H1 (cell line): ENCODE results near the gene COX5A. TPM values are rescaled to one million over a fixed set of nuclear protein-coding genes. Genes with fewer than 3 reads are reported as not detected.

Experiments
- CTCF ChIA-PET: fragments of 300-600 bp; sonication (Branson Sonifier 250); formaldehyde crosslinking; loops from one replicate; lab custom pipeline; 2021; ENCODE audit not compliant: partially characterized antibody; lab: Charles Lee
- POLR2A ChIA-PET: fragments of 300-600 bp; sonication (Branson Sonifier 250); formaldehyde crosslinking; loops from one replicate; lab custom pipeline; 2021; ENCODE audit warnings: inconsistent platforms; ENCODE audit not compliant: partially characterized antibody; lab: Charles Lee
- DNase-seq, 2 experiments: peaks; one replicate each; pipeline versions ENCODE4 v3.0.0 to v3.0.0-alpha.2; 2010 to 2022; ENCODE audit warnings: low spot score in 2 of 2, low read depth in 1 of 2, mixed read lengths in 1 of 2
- FAIRE-seq: peaks from 2 replicates; lab custom pipeline; 2011; peaks lifted over from hg19 to GRCh38; lab: Jason Lieb, UNC
- H2AFZ ChIP-seq: 2 replicates; pipeline ENCODE4 v1.8.1; 2012; ENCODE audit warnings: low read length, inconsistent platforms
- H2AK5ac ChIP-seq: 2 replicates; pipeline ENCODE4 v1.6.1; 2013; ENCODE audit warnings: low read depth, low read length
- H2BK120ac ChIP-seq: replicated peaks from 2 replicates; pipeline ENCODE3; 2013; ENCODE audit warnings: low read depth, low read length, inconsistent platforms
- H2BK12ac ChIP-seq: 2 replicates; pipeline ENCODE4 v1.6.1; 2013; ENCODE audit warnings: low read depth, low read length
- H2BK15ac ChIP-seq: 2 replicates; pipeline ENCODE4 v1.6.1; 2013; ENCODE audit warnings: low read length
- H2BK20ac ChIP-seq: 2 replicates; pipeline ENCODE4 v1.6.1; 2013; ENCODE audit warnings: low read length
- H2BK5ac ChIP-seq: 2 replicates; pipeline ENCODE4 v1.6.1; 2013; ENCODE audit warnings: low read depth, low read length
- H3K14ac ChIP-seq: 2 replicates; pipeline ENCODE4 v1.6.1; 2013; ENCODE audit warnings: inconsistent platforms; ENCODE audit not compliant: insufficient read length
- H3K18ac ChIP-seq: 2 replicates; pipeline ENCODE4 v1.6.1; 2013; ENCODE audit warnings: low read length; ENCODE audit errors: extremely low read depth
- H3K23ac ChIP-seq: 2 replicates; pipeline ENCODE4 v1.6.1; 2013; ENCODE audit warnings: inconsistent platforms; ENCODE audit not compliant: insufficient read length
- H3K23me2 ChIP-seq: 2 replicates; pipeline ENCODE4 v1.6.1; 2013; ENCODE audit warnings: low read depth, low read length
- H3K27ac ChIP-seq: 2 replicates; pipeline ENCODE4 v1.6.1; 2011; ENCODE audit warnings: low read depth, low read length, inconsistent platforms
- H3K27me3 ChIP-seq, 4 experiments: replicated peaks in 1 of 4; 1 replicate in 1 of 4; 2 replicates in 3 of 4; pipeline versions ENCODE4 v1.6.1 to v1.8.1; 2011 to 2013; ENCODE audit warnings: low read length in 3 of 4, mild to moderate bottlenecking in 3 of 4, inconsistent platforms in 2 of 4, mixed read lengths in 2 of 4, moderate library complexity in 1 of 4; ENCODE audit not compliant: control insufficient read depth in 3 of 4, insufficient read depth in 3 of 4; ENCODE audit errors: extremely low read depth in 1 of 4
- H3K36me3 ChIP-seq, 4 experiments: 2 replicates each; pipeline versions ENCODE4 v1.6.1 to v1.8.1; 2011 to 2013; ENCODE audit warnings: mild to moderate bottlenecking in 4 of 4, low read length in 3 of 4, moderate library complexity in 2 of 4, control low read depth in 1 of 4, inconsistent platforms in 1 of 4; ENCODE audit not compliant: insufficient read depth in 4 of 4, control insufficient read depth in 2 of 4
- H3K4ac ChIP-seq: replicated peaks from 2 replicates; pipeline ENCODE3; 2013; ENCODE audit warnings: low read length, low read depth, mixed read lengths, inconsistent platforms; ENCODE audit not compliant: insufficient read length
- H3K4me1 ChIP-seq, 4 experiments: replicated peaks in 1 of 4; 1 replicate in 1 of 4; 2 replicates in 3 of 4; pipeline versions ENCODE4 v1.6.1 to v1.8.1; 2011 to 2013; ENCODE audit warnings: low read length in 3 of 4, inconsistent platforms in 2 of 4, mixed read lengths in 1 of 4; ENCODE audit not compliant: insufficient read depth in 4 of 4, control insufficient read depth in 3 of 4
- H3K4me2 ChIP-seq, 2 experiments: 2 replicates each; pipeline versions ENCODE4 v1.6.1 to v1.8.1; 2011 to 2013; ENCODE audit warnings: low read depth in 2 of 2, low read length in 2 of 2, control low read depth in 1 of 2, inconsistent platforms in 1 of 2, mild to moderate bottlenecking in 1 of 2; ENCODE audit not compliant: insufficient read depth in 1 of 2
- H3K4me3 ChIP-seq, 4 experiments: fragments of 200-600, 300-600 bp in 1 of 4; sonication (generic), shearing (Covaris generic), sonication (Bioruptor Twin) in 1 of 4; 2 replicates each; pipeline versions ENCODE4 v1.5.1 to v1.8.1; 2011 to 2016; ENCODE audit warnings: low read length in 4 of 4, low read depth in 3 of 4, control low read depth in 2 of 4, inconsistent platforms in 2 of 4, mild to moderate bottlenecking in 2 of 4, mixed read lengths in 1 of 4, moderate library complexity in 1 of 4; ENCODE audit not compliant: insufficient read depth in 2 of 4; ENCODE audit errors: extremely low read depth in 1 of 4
- H3K56ac ChIP-seq: replicated peaks from 2 replicates; pipeline ENCODE3; 2013; ENCODE audit warnings: low read depth, mild to moderate bottlenecking, mixed read lengths, low read length, inconsistent platforms; ENCODE audit not compliant: insufficient read length
- H3K79me1 ChIP-seq: 2 replicates; pipeline ENCODE4 v1.6.1; 2013; ENCODE audit warnings: low read depth, low read length, control low read depth
- H3K79me2 ChIP-seq, 2 experiments: 2 replicates each; pipeline versions ENCODE4 v1.6.1 to v1.8.1; 2012 to 2013; ENCODE audit warnings: low read length in 2 of 2, mild to moderate bottlenecking in 2 of 2, inconsistent platforms in 1 of 2; ENCODE audit not compliant: insufficient read depth in 2 of 2, control insufficient read depth in 1 of 2
- H3K9ac ChIP-seq, 4 experiments: replicated peaks in 1 of 4; 1 replicate in 1 of 4; 2 replicates in 3 of 4; pipeline versions ENCODE4 v1.6.1 to v1.8.1; 2011 to 2013; ENCODE audit warnings: low read depth in 3 of 4, low read length in 3 of 4, control low read depth in 2 of 4, mild to moderate bottlenecking in 2 of 4, moderate library complexity in 2 of 4, inconsistent platforms in 1 of 4; ENCODE audit errors: extremely low read depth in 1 of 4
- H3K9me3 ChIP-seq, 2 experiments: 2 replicates each; pipeline versions ENCODE4 v1.6.1 to v1.8.1; 2012 to 2013; ENCODE audit warnings: mild to moderate bottlenecking in 2 of 2, moderate library complexity in 2 of 2, control low read depth in 1 of 2, inconsistent platforms in 1 of 2, low read depth in 1 of 2, low read length in 1 of 2, mixed read lengths in 1 of 2; ENCODE audit not compliant: insufficient read depth in 2 of 2
- H4K20me1 ChIP-seq, 2 experiments: replicated peaks in 1 of 2; 2 replicates each; pipeline versions ENCODE3 to v1.8.1; 2011 to 2013; ENCODE audit warnings: inconsistent platforms in 2 of 2, low read length in 2 of 2, mild to moderate bottlenecking in 1 of 2; ENCODE audit not compliant: insufficient read depth in 2 of 2, control insufficient read depth in 1 of 2
- H4K5ac ChIP-seq: 2 replicates; pipeline ENCODE4 v1.6.1; 2013; ENCODE audit warnings: low read length, low read depth, mixed read lengths, inconsistent platforms; ENCODE audit not compliant: insufficient read length
- H4K8ac ChIP-seq: 2 replicates; pipeline ENCODE4 v1.8.0; 2013; ENCODE audit warnings: mild to moderate bottlenecking, moderate library complexity, low read length, inconsistent platforms; ENCODE audit not compliant: insufficient read depth; ENCODE audit errors: extremely low read depth
- H4K91ac ChIP-seq: replicated peaks from 2 replicates; pipeline ENCODE3; 2013; ENCODE audit warnings: low read length, mixed read lengths, inconsistent platforms; ENCODE audit not compliant: insufficient read length
- CEBPB ChIP-seq: IDR thresholded peaks from 2 replicates; pipeline ENCODE4 v1.6.1; 2012; ENCODE audit warnings: low read depth, low read length
- EP300 ChIP-seq, 2 experiments: IDR thresholded peaks; 1 replicate in 1 of 2; 2 replicates in 1 of 2; pipeline ENCODE4 v1.6.1; 2011 to 2012; ENCODE audit warnings: low read depth in 2 of 2, low read length in 2 of 2, mild to moderate bottlenecking in 2 of 2, borderline replicate concordance in 1 of 2, inconsistent platforms in 1 of 2, moderate library complexity in 1 of 2
- FOSL1 ChIP-seq: IDR thresholded peaks from 2 replicates; pipeline ENCODE4 v1.6.1; 2011; ENCODE audit warnings: mild to moderate bottlenecking, low read depth, low read length, moderate library complexity; ENCODE audit not compliant: insufficient read depth
- GTF2F1 ChIP-seq: IDR thresholded peaks from 2 replicates; pipeline ENCODE4 v1.6.1; 2012; ENCODE audit warnings: low read depth, low read length, improper control_type of control experiment, borderline replicate concordance
- JUN ChIP-seq: IDR thresholded peaks from 2 replicates; pipeline ENCODE4 v1.6.1; 2011; ENCODE audit warnings: low read depth, mild to moderate bottlenecking, improper control_type of control experiment, low read length
- KDM5A ChIP-seq: fragments of 200-600 bp; IDR thresholded peaks from 2 replicates; pipeline ENCODE4 v1.7.1; 2012; ENCODE audit warnings: mild to moderate bottlenecking, low read length, inconsistent platforms, mixed read lengths
- MAFK ChIP-seq: IDR thresholded peaks from 2 replicates; pipeline ENCODE4 v1.6.1; 2012; ENCODE audit warnings: low read depth, mild to moderate bottlenecking, improper control_type of control experiment, low read length
- NRF1 ChIP-seq: IDR thresholded peaks from 2 replicates; pipeline ENCODE4 v1.6.1; 2011; ENCODE audit warnings: mild to moderate bottlenecking, low read depth, low read length, improper control_type of control experiment
- POU5F1 ChIP-seq: IDR thresholded peaks from 2 replicates; pipeline ENCODE4 v1.6.1; 2011; ENCODE audit warnings: low read depth, mild to moderate bottlenecking, low read length, moderate library complexity
- RBBP5 ChIP-seq: IDR thresholded peaks from 2 replicates; pipeline ENCODE4 v1.7.1; 2012; ENCODE audit warnings: low read depth, mild to moderate bottlenecking, inconsistent platforms, low read length, moderate library complexity, borderline replicate concordance
- RXRA ChIP-seq: IDR thresholded peaks from 2 replicates; pipeline ENCODE4 v1.6.1; 2011; ENCODE audit warnings: low read depth, mild to moderate bottlenecking, low read length, moderate library complexity; ENCODE audit not compliant: insufficient read depth
- SIRT6 ChIP-seq: IDR thresholded peaks from one replicate; pipeline ENCODE4 v1.7.1; 2012; ENCODE audit warnings: low read length, inconsistent platforms
- SP4 ChIP-seq: IDR thresholded peaks from 2 replicates; pipeline ENCODE4 v1.6.1; 2012; ENCODE audit warnings: low read length, inconsistent platforms
- SUZ12 ChIP-seq: fragments of 200-600 bp; sonication (generic); IDR thresholded peaks from 2 replicates; pipeline ENCODE4 v1.6.1; 2012; ENCODE audit warnings: mild to moderate bottlenecking, inconsistent platforms, low read length, moderate library complexity, mixed read lengths
- WGBS, 2 experiments: shearing (Covaris generic) in 1 of 2; methylation state at CpG; one replicate each; pipeline versions ENCODE4 v1.1.6 to v1.1.7; 2013 to 2015; ENCODE audit warnings: low lambda C conversion rate in 2 of 2, mixed read lengths in 2 of 2, inconsistent platforms in 1 of 2, low coverage in 1 of 2, missing lambda C conversion rate in 1 of 2; ENCODE audit not compliant: insufficient replicate concordance in 2 of 2, insufficient coverage in 1 of 2, insufficient read length in 1 of 2; ENCODE audit errors: extremely low coverage in 1 of 2, missing lambda C conversion rate in 1 of 2; 5-methylcytosine and 5-hydroxymethylcytosine counted together
- polyA plus RNA-seq, 7 experiments: library from polyadenylated mRNA; depleted of rRNA in 3 of 7; stranded (reverse) in 5 of 7; unstranded in 2 of 7; fragments of >200 nt in 5 of 7; fragments of 200-250 nt in 2 of 7; gene quantifications; 1 replicate in 5 of 7; 2 replicates in 1 of 7; 4 replicates in 1 of 7; pipeline versions ENCODE4 v1.2.1 to v1.2.3, GENCODE V29; 2011 to 2013; ENCODE audit warnings: missing spikeins in 2 of 7, mixed read lengths in 2 of 7
- total RNA-seq: library from RNA; stranded (reverse); fragmentation: NEBNext Ultra II Directional; extraction: Animal tissue kit (Norgen Biotek cat#: 25700); gene quantifications from 2 replicates; pipeline ENCODE4 v1.2.1, GENCODE V29; 2021
- TF ChIP-seq, protein P1 (sequence below): IDR thresholded peaks from 2 replicates; pipeline ENCODE4 v1.6.1; 2012; ENCODE audit warnings: inconsistent platforms

The COX5A gene
- total and polyA plus RNA-seq, 2 of the 8 experiments (the other 6 are each of a cell fraction or from before 2014, with no cell fraction given), result 270 to 367 TPM

GRCh38 chr15:74983725-74984231 lies 45.9 kb upstream of the COX5A start:
- H3K4me1 ChIP-seq, result peaks cover 0 to 2% (median 0%) of the 10 kb centered on the region in 4 experiments; a peak in 1 of 7 replicates
- no peaks in the 10 kb centered on the region for H4K20me1 ChIP-seq
- H3K4ac ChIP-seq, result no peak overlapping the region
- H2AK5ac ChIP-seq, result no peak overlapping the region
- H3K79me2 ChIP-seq, result no peaks in the 10 kb centered on the region
- no peaks in the 10 kb centered on the region for H3K27me3 ChIP-seq
- H2AFZ ChIP-seq, result no peak overlapping the region
- DNase-seq (no peak), FAIRE-seq (no peak)
- H3K4me3 ChIP-seq, result no peak overlapping the region
- H4K5ac ChIP-seq, result no peak overlapping the region
- H3K18ac ChIP-seq, result no peak overlapping the region
- H3K56ac ChIP-seq, result no peak overlapping the region
- no peak for TF ChIP-seq FOSL1
- TF ChIP-seq CEBPB, result no peak
- no peak for TF ChIP-seq MAFK
- TF ChIP-seq SUZ12, result no peak
- TF ChIP-seq EP300 (IDR thresholded peaks at IDR 0.05; ENCODE audit: borderline replicate concordance in 1 of 2, low read depth in 2 of 2, low read length in 2 of 2), result no peak
- TF ChIP-seq, protein P1, sequence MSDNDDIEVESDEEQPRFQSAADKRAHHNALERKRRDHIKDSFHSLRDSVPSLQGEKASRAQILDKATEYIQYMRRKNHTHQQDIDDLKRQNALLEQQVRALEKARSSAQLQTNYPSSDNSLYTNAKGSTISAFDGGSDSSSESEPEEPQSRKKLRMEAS, result no peak
- TF ChIP-seq RXRA, result no peak
- TF ChIP-seq KDM5A, result no peak
- no peak for TF ChIP-seq POU5F1
- TF ChIP-seq SP4, result no peak
- TF ChIP-seq JUN, result no peak
- TF ChIP-seq GTF2F1, result no peak
- TF ChIP-seq NRF1, result no peak
- TF ChIP-seq SIRT6, result no peak
- TF ChIP-seq RBBP5, result no peak
- H3K79me1 ChIP-seq, result no peaks in the 10 kb centered on the region
- no peaks in the 10 kb centered on the region; the same call in 1 of the 2 replicates for H3K23me2 ChIP-seq
- H2BK5ac ChIP-seq, result no peak overlapping the region
- no peak overlapping the region for H2BK15ac ChIP-seq
- POLR2A ChIA-PET, result no interaction called here
- 81% methylated on average over 4 of the region's 4 CpGs; no CpG with 5 or more reads in 1 of the 2 experiments for WGBS, 2 experiments
- no peak overlapping the region for H3K14ac ChIP-seq
- no peak overlapping the region for H2BK20ac ChIP-seq
- H3K9ac ChIP-seq, result no peak overlapping the region; a peak in 1 of 7 replicates
- H2BK12ac ChIP-seq, result no peak overlapping the region
- H2BK120ac ChIP-seq, result no peak overlapping the region
- H3K23ac ChIP-seq, result no peak overlapping the region
- no peaks in the 10 kb centered on the region for H3K9me3 ChIP-seq
- H3K4me2 ChIP-seq, result no peak overlapping the region
- H3K27ac ChIP-seq, result no peak overlapping the region
- no peaks in the 10 kb centered on the region for H3K36me3 ChIP-seq
- H4K91ac ChIP-seq, result no peak overlapping the region
- CTCF ChIA-PET, result interaction anchor here (1.0 kb wide), 1 partner anchor 33 kb away, joined by 3 read pairs; no protein-coding TSS in a partner anchor
- H4K8ac ChIP-seq, result no peak overlapping the region
